ENCODE data around the gene WAPL.

GRCh38 chr10:86447432-86447831 is 74.2 kb downstream of the WAPL start:
- TF ChIP-seq, protein P1, sequence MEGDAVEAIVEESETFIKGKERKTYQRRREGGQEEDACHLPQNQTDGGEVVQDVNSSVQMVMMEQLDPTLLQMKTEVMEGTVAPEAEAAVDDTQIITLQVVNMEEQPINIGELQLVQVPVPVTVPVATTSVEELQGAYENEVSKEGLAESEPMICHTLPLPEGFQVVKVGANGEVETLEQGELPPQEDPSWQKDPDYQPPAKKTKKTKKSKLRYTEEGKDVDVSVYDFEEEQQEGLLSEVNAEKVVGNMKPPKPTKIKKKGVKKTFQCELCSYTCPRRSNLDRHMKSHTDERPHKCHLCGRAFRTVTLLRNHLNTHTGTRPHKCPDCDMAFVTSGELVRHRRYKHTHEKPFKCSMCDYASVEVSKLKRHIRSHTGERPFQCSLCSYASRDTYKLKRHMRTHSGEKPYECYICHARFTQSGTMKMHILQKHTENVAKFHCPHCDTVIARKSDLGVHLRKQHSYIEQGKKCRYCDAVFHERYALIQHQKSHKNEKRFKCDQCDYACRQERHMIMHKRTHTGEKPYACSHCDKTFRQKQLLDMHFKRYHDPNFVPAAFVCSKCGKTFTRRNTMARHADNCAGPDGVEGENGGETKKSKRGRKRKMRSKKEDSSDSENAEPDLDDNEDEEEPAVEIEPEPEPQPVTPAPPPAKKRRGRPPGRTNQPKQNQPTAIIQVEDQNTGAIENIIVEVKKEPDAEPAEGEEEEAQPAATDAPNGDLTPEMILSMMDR (IDR thresholded peaks at IDR 0.05; ENCODE audit: low read depth, low read length, poor library complexity, severe bottlenecking), result no peak
- no peak for TF ChIP-seq EZH2phosphoT487 (IDR thresholded peaks at IDR 0.05; ENCODE audit: borderline replicate concordance, low read length)

Measured in DOHH2 (cell line).